ENCODE data around the gene LIMS1. TPM values are rescaled to one million over a fixed set of nuclear protein-coding genes. Genes with fewer than 3 reads are reported as not detected.
A peak's percentile ranks its signal among the peaks of the same experiment; 100 is the strongest.
"Not testable (repeated sequence)": the region's sequence is repeated elsewhere in the genome, so short reads cannot be mapped to it uniquely, and the experiment has no call there.

Gene LIMS1
- total RNA-seq, 2 experiments from 2014 or later = 46.2 to 52.1 TPM

DNA sequence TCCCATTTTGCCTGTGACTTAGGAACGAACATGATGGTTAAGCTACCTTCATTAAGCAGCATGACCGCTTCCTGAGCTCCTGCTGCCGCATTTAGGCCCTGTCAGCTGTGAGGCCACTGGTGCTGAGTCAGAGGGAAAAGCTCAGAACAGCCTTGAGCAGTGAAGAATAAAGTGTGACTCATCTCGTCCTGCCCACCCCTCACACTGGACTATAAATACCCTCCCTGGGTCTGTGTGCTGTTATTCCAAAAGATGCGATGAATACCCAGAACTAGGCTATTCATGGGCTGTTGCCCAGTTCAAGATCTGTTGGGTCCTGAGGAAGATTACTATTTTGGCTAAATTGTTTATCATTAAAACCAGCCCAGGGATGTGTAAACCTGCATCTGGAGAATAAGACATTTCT lies 127.9 kb downstream of the LIMS1 start:
- H3K36me3 Mint-ChIP-seq; DNase-seq; ATAC-seq (ENCODE audit: low read depth); H3K27me3 Mint-ChIP-seq; H3K9me3 Mint-ChIP-seq; H3K27ac Mint-ChIP-seq; POLR2A ChIA-PET; H3K4me1 Mint-ChIP-seq; H3K4me3 Mint-ChIP-seq: not testable (repeated sequence)

DNA sequence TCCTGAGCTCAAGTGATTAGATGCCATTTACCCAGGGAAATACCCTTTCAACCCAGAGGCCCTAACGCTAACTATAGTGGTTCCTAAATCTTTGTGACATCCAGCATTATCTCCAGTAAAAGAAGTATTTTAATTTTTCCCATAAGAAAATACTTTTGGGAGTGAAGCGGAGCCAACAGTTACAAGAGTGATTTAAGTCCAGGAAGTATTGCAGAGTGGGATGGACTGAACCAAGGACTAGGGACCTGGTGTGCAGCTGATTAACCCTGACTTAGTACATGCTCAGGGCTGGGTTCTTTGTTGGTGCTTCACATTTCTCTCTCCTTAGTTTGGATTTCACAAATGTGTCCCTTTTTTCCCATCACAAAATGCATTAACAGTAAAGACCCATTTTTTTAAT lies 129.1 kb downstream of the LIMS1 start:
- H3K4me3 Mint-ChIP-seq, POLR2A ChIA-PET, H3K27ac Mint-ChIP-seq: not testable (repeated sequence)

DNA sequence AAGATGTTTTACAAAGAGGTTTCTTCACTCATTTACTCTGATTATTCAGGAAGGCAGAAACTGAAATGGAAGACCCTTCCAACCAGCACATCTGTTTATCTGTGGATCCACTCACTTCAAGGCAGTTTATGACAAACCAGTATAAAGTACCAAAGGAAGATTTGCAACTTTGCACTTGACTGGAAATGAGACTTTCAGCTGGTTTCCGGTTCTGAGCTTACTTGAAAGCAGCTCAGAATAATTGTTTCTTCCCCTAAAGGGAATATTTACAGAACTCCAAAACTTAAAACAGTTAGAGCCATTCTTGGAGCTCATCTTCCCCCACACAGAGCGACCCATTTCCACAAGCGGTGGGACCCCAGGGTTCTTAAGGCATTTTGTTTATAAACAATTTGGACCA lies 129.8 kb downstream of the LIMS1 start:
- ATAC-seq (ENCODE audit: low read depth); POLR2A ChIA-PET; H3K4me1 Mint-ChIP-seq; H3K27ac Mint-ChIP-seq; H3K36me3 Mint-ChIP-seq; DNase-seq; H3K4me3 Mint-ChIP-seq; H3K27me3 Mint-ChIP-seq; H3K9me3 Mint-ChIP-seq: not testable (repeated sequence)

More for the DNA sequence above, 129.1 kb downstream of the LIMS1 start:
- not testable (repeated sequence) for H3K36me3 Mint-ChIP-seq; DNase-seq; H3K9me3 Mint-ChIP-seq; H3K27me3 Mint-ChIP-seq; H3K4me1 Mint-ChIP-seq; ATAC-seq (ENCODE audit: low read depth)

DNA sequence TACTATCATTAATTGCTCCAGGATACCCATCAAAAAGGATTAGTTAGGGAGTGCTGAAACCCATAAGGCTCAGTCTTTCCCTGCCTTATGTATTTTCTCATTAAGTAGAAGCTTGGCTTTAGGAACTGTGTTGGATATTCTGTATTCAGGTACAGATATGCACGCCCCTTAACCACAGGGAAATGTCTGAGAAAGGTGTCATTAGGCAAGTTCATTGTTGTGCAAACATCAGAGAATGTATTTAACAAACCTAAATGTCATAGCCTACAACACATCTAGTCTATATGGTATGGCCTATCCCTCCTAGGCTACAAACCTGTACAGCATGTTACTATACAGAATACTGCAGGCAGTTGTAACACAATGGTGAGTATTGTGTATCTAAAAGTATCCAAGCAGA lies 130.7 kb downstream of the LIMS1 start:
- H3K36me3 Mint-ChIP-seq; DNase-seq; H3K4me1 Mint-ChIP-seq; ATAC-seq (ENCODE audit: low read depth); POLR2A ChIA-PET; H3K27me3 Mint-ChIP-seq; H3K9me3 Mint-ChIP-seq; H3K4me3 Mint-ChIP-seq; H3K27ac Mint-ChIP-seq: not testable (repeated sequence)

DNA sequence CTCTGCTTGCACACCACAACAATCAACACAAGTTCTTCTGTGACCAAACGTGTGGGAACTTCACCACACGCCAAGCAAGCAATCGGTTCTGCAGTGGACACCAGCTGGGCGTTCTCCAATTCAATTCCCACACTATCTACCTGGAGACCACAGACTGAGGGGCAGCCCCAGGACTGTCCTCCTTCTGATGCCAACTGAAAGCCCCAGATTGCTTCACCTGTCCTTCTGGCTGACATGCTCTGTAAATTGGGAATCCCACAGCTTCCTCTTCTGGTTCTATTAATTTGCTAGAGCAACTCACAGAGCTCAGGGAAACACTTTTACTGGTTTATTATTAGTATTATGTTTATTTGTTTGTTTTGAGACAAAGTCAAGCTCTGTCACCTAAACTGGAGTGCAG lies 131.7 kb downstream of the LIMS1 start:
- DNase-seq; H3K4me3 Mint-ChIP-seq; H3K27me3 Mint-ChIP-seq; H3K36me3 Mint-ChIP-seq; H3K27ac Mint-ChIP-seq; POLR2A ChIA-PET; H3K9me3 Mint-ChIP-seq; H3K4me1 Mint-ChIP-seq; ATAC-seq (ENCODE audit: low read depth): not testable (repeated sequence)

DNA sequence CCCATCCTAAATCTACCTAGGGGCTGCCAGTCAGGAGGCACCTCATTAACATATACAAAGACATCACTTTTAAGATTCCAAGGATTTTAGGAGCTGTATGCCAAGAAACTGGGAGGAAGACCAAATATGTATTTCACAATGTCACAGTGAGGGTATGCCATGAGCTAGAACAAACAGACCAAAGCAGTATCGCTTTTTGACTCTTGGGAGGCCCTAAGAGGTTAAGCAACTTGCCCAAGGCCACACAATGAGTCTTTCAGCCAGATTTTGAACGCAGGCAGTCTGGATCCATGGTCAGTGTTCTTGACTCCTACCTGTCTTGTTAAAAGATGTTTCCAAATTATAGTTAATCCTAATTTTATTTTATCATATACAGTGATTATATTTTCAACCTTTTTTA lies 132.9 kb downstream of the LIMS1 start:
- ATAC-seq (ENCODE audit: low read depth); DNase-seq; H3K4me1 Mint-ChIP-seq: not testable (repeated sequence)

DNA sequence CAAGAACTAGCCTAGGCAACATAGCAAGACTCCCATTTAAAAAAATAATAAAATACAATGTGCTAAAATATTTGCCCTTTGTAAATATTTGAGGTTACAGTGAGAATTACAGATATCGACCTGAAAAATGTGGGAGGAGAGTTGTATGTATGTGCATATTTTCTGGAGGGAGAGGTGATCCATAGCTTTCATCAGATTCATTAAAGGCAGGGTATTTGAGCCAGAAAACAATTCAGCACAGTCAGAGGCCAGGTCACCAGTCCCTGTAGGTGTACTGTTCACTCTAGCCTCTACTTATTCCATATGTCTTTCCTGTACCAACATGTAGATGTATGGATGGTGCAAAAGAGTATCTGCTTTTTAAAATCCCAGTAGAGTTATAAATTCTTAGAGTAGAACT lies 136.0 kb downstream of the LIMS1 start:
- H3K9me3 Mint-ChIP-seq, H3K27me3 Mint-ChIP-seq: not testable (repeated sequence)

More for the DNA sequence above, 132.9 kb downstream of the LIMS1 start:
- H3K4me3 Mint-ChIP-seq, H3K9me3 Mint-ChIP-seq, H3K27me3 Mint-ChIP-seq, POLR2A ChIA-PET, H3K36me3 Mint-ChIP-seq, H3K27ac Mint-ChIP-seq: not testable (repeated sequence)

DNA sequence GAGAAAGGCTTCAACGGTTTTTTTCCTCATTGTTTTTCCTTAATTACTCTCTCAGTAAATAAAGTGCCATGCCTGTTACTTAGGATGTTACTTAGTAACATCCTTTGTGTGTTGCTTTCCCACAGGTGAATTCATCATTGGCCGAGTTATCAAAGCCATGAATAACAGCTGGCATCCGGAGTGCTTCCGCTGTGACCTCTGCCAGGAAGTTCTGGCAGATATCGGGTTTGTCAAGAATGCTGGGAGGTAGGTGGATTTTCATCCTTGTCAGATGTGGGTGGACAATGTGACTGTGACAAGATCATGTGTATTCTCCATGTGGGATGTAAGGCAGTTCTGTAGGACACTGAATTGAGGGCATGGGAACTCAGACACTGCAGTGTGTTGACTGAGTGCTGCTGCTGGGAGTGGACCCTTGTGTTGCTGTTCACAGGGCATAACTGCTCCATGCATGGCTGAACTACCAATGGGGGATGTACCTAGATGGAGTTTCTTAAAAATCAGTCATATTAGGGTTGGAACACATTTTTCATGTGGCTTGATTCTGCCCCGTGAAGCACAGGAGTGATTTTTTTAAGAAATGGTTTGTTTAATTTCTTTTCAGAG lies 138.0 kb downstream of the LIMS1 start:
- DNase-seq; H3K27ac Mint-ChIP-seq; H3K4me1 Mint-ChIP-seq; ATAC-seq (ENCODE audit: low read depth); H3K36me3 Mint-ChIP-seq; H3K27me3 Mint-ChIP-seq; POLR2A ChIA-PET; H3K9me3 Mint-ChIP-seq; H3K4me3 Mint-ChIP-seq: not testable (repeated sequence)

More for the DNA sequence above, 136.0 kb downstream of the LIMS1 start:
- H3K36me3 Mint-ChIP-seq; H3K27ac Mint-ChIP-seq; H3K4me3 Mint-ChIP-seq; POLR2A ChIA-PET; H3K4me1 Mint-ChIP-seq; DNase-seq; ATAC-seq (ENCODE audit: low read depth): not testable (repeated sequence)

DNA sequence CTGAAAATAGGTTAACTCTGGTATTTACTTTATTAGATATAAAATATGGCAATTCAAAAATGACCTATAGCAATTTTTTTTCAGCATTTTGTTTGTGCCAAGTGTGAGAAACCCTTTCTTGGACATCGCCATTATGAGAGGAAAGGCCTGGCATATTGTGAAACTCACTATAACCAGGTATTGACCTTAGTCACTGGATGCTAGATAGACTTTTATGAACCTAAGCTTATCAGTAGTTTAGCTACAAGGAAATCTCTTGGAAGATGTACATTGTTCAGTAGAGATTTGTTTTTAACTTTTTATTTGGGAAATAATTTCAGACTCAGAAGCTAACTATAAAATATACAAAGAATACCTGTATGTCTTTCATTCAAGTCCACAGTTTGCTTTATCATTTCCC lies 142.3 kb downstream of the LIMS1 start:
- H3K36me3 Mint-ChIP-seq; POLR2A ChIA-PET; H3K9me3 Mint-ChIP-seq; H3K27ac Mint-ChIP-seq; H3K4me1 Mint-ChIP-seq; ATAC-seq (ENCODE audit: low read depth); DNase-seq; H3K4me3 Mint-ChIP-seq; H3K27me3 Mint-ChIP-seq: not testable (repeated sequence)

DNA sequence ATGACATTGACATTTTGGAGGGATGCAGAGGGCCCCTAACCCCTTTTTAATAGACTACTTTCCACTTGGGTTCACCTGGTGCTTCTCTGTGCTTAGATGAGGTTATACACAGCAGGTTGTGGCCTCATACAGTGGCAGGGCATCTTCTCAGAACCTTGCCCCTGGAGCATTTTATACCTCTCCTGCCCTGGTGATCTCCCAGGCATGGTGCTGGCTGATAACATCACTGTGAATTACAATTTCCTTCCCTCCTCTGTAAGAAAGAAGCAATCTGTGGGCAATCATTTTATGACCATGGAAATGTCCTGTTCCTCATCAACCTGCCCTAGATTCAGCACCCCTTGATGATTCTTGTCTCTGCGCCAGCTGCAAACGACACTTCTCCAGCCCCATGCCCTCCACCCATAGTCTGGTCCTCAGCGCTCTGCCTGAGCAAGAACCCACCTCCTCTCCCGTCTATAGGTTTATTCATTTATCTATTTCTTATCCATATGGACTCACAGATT lies 143.0 kb downstream of the LIMS1 start:
- H3K27ac Mint-ChIP-seq; H3K36me3 Mint-ChIP-seq; POLR2A ChIA-PET; DNase-seq; H3K4me3 Mint-ChIP-seq; H3K4me1 Mint-ChIP-seq; H3K9me3 Mint-ChIP-seq; ATAC-seq (ENCODE audit: low read depth); H3K27me3 Mint-ChIP-seq: not testable (repeated sequence)

DNA sequence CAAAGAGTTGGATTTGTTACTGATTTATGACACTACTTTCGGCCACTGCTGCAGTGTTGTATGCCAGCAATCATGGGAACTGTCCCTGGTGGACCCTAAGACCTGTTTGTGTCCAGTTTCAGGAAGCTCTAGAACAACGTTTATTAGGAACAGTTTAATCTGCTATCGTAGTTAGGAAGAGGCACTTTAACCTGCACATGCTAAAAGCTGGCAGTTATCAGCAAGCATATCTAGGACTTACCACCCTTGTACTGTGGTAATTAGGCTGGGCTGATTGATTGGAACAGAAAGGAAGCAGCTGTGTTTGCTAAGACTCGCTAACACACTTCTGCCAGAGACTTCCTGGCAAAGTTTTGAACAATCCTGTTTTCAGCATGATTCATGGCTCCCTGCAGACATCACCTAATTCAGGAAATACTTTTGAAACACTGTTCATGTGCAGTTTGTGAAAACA lies 144.0 kb downstream of the LIMS1 start:
- H3K4me1 Mint-ChIP-seq; DNase-seq; H3K27me3 Mint-ChIP-seq; POLR2A ChIA-PET; H3K36me3 Mint-ChIP-seq; ATAC-seq (ENCODE audit: low read depth); H3K27ac Mint-ChIP-seq; H3K9me3 Mint-ChIP-seq; H3K4me3 Mint-ChIP-seq: not testable (repeated sequence)

DNA sequence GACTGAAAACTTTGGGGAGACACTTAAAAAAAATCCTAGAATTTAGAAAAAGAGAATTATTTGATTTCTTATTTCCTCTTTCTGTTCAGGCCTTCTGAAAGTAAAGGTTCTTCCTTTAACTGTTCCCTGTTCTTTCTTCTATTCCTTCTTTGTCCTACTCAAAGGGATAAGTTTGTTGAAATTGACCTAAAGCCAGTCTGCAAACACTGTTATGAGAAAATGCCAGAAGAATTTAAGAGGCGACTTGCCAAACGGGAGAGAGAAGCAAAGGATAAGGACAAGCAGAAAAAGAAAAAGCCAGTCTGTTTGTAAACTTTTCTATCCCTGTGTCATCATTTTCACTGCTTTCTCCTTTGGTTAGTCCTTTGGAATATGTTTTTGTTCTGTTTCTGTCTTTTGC lies 146.5 kb downstream of the LIMS1 start:
- H3K27me3 Mint-ChIP-seq = not testable (repeated sequence)

DNA sequence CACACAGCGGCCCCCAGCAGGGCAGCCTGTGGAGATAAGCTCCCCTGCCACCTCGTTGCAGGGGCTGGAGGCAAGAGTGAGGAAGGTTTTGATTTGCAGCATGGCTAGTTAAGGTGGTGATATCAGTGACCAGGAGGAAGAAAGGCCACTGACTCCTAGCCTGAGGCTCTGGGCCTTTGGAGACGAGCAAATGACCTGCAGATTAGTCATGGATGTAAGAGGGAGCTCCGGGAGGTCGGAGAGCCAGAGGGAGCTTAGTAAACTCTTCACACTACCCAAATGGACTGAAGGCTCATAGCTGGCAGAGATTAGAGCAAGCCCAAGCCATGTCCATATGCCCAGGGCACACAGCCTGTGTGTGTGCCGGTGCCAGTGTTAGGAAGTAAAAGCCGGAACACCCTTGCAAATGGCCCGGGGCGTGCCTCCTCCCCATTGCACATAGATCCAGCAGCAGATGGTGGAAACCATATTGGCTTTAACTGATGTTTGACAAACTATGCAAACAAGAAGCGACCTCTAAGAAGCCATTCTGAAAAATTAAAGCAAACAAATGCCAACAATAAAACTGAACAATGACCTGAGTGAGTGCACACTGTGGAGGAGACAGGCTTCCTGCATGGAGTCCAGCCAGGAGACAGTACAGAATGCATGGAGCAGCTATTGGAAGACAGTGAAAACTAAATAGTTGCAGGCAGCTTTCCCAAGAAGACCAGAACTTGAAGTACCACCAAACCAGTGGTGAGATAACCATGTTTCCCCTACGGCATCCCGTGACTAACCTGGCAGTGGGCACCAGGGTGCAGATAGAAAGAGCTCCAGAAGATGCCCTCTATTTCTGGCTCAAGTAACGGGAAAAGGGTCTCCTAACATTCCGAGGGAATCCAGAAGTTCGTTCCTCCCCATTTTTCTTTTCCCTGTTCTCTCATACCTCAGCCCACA lies 154.8 kb downstream of the LIMS1 start:
- POLR2A ChIA-PET; ATAC-seq (ENCODE audit: low read depth); H3K4me3 Mint-ChIP-seq: not testable (repeated sequence)

More for the DNA sequence above, 146.5 kb downstream of the LIMS1 start:
- H3K4me1 Mint-ChIP-seq; H3K27ac Mint-ChIP-seq; POLR2A ChIA-PET; H3K4me3 Mint-ChIP-seq; H3K36me3 Mint-ChIP-seq; H3K9me3 Mint-ChIP-seq; ATAC-seq (ENCODE audit: low read depth); DNase-seq: not testable (repeated sequence)

DNA sequence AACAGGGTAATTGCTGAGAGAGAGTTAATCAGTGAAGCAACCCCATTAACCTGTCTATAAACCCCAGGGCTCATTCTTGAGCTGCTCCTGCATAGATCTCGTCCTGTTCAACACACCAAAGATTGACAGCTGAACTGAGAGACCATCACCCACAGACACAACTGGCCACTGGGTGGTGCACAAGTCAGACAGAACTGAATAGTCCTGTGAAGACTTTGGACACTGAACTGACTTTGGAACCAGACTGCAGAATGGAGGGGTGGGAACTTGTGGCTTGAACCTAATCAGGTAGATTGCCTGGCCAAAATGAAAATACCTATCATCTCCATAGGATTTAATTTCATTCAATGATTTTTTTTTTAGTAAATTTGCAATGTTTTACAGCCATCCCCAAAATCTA lies 155.7 kb downstream of the LIMS1 start:
- H3K27me3 Mint-ChIP-seq, H3K27ac Mint-ChIP-seq, H3K4me3 Mint-ChIP-seq: not testable (repeated sequence)

More for the DNA sequence above, 154.8 kb downstream of the LIMS1 start:
- H3K27me3 Mint-ChIP-seq, H3K27ac Mint-ChIP-seq, DNase-seq, H3K36me3 Mint-ChIP-seq, H3K9me3 Mint-ChIP-seq, H3K4me1 Mint-ChIP-seq: not testable (repeated sequence)

More for the DNA sequence above, 155.7 kb downstream of the LIMS1 start:
- ATAC-seq (ENCODE audit: low read depth) = peak; percentile 61
- POLR2A ChIA-PET, H3K9me3 Mint-ChIP-seq, DNase-seq, H3K4me1 Mint-ChIP-seq, H3K36me3 Mint-ChIP-seq: not testable (repeated sequence)
